Measurements from ENCODE around the gene FIGLA.

- TF ChIP-seq POLR2A (IDR thresholded peaks at IDR 0.05) (no peak), CTCF (IDR thresholded peaks at IDR 0.05) (no peak)
Measured at GRCh38 chr2:70779491-70779890, 11.0 kb downstream of the FIGLA start.

Data from thyroid gland (tissue), 4 donors.